GM19324 (cell line): ENCODE results near the gene YES1.
A peak's percentile ranks its signal among the peaks of the same experiment; 100 is the strongest.
"Not testable (repeated sequence)": the region's sequence is repeated elsewhere in the genome, so short reads cannot be mapped to it uniquely, and the experiment has no call there.

ENCODE experiments used
- ATAC-seq: cut with Tn5 transposase; IDR thresholded peaks from one replicate; pipeline ENCODE4 v1.9.1; 2021; ENCODE audit warnings: mild to moderate bottlenecking, moderate library complexity; ENCODE audit not compliant: unreplicated experiment, low FRiP score

The YES1 gene

DNA sequence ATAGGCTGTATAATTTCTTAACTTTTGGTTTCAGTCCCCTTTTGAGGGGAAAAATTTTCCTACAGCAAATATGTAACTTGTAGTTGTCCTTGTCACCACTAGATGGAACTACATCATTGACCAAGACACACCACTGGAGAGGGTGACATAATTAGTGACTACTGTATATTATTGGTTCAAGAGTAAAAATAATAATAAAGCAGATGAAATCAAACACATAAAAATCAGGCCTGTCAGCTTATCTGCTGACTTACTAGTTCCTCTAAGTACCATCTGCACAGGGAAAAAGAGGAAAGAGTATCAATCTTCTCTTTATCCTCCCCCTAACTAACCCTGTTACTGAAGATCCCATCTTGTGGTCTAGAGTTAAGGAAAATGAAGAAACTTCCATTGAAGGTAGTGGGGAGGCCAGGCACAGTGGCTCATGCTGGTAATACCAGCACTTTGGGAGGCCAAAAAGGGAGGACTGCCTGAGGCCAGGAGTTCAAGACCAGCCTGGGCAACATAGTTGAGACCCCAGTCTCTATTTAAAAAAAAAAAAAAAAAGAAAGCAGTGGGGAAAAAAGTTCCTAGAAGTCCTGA lies 70.0 kb downstream of the YES1 start:
- ATAC-seq, result no peak

DNA sequence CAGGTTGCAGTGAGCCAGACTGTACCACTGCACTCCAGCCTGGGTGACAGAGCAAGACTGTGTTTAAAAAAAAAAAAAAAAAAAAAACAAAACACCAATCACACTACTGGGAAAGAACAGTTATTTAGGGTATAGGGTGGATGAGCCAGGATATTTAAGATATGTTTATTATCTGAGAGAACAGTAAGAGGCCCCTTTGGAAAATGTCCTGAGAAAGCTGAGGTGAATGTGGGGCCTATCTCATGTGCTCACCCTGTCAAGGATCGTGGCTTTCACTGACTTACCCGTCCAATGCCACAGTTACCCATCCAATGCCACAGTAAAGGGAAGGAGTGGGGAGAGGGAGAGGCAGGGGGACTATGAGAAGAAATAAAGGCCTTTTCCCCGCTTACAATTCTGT lies 79.7 kb downstream of the YES1 start:
- ATAC-seq, result no peak

DNA sequence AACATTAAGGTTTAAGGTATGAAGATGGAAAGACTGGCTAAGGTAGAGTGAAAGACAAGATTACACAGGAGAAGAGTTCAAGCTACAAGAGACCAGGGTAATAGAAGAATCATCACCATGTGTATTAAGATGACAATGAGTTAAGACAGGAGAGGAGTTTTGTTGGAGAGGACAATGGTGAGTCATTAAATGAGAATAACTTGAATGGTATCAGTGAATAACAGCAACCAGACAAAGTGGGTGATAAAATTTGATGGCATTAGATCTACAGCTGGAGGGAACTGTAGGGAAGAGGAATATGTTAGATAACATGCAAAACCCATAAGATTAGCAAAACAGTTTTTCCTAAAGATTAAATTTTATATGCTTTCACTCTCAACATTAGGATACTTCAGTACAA lies 80.9 kb downstream of the YES1 start:
- no peak for ATAC-seq

DNA sequence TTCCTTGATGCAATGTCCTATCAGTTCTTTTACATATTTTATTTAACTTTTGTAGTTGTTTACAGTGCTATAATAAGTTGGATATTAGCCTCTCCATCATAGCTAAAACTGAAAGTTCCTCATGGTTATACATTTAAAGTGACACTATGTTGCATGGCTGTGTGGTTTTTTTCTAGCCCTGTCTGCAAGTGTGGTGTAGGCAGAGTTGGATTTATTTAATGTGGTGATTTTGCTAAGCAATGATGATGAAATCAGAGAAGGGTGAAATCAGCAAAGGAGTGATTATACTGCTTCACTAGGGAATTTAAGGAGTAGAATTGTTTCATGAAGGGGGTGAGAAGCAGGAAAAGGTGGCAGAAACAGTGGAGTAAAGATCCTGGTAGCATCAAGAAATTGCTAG lies 81.3 kb downstream of the YES1 start:
- ATAC-seq, result no peak

DNA sequence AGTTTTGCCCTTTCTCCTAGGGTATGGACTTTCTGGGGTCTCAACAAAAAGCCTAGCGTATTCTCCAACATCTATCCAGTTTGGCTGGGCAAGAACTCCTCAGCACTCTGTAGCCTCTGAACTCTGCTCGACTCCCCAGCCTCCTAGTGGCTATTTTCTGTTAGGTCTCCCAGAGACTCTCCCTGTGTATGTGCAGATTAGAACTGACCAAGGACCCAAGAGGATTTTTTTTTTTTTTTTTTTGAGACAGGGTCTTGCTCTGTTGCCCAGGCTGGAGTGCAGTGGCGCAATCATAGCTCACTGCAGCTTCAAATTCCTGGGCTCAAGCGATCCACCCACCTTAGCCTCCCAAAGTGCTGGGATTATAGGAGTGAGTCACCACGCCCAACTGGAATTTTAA lies 81.9 kb downstream of the YES1 start:
- not testable (repeated sequence) for ATAC-seq

DNA sequence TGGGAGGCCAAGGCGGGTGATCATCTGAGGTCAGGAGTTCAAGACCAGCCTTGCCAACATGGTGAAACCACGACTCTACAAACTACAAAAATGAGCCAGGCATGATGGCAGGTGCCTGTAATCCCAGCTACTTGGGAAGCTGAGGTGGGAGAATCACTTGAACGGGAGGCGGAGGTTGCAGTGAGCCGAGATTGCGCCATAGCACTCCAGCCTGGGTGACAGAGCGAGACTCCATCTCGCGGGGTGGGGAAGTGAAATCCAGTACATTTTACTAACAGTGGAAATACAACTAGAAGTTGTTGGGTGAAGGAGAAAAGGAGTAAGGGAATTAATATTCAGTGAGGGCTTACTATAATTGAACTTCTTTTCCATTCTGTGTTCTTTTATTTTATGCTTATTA lies 86.4 kb downstream of the YES1 start:
- ATAC-seq, result no peak

DNA sequence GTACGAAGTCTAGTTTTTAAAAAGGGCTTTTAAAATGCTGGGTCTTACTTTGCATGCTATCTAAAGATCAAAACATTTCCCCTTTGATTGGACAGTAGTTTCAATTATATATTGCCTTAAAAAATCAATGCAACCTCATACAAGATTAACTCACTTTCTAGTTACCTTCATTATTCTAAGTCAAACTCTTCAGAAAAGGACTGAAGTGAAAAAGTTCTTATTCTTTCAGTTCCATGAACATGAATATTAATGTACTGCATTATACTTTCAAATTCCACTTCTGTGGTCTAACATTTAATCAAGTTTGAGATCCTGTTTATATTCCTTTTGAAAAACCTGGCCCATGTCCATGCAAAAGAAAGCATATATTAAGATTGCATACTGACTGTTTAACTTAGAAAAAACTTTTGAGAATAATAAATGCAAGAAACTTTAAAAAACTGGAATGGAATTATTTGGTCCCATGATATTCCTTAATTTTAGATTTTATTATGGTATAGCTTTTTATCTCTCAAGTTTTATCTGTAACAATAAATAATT lies 88.4 kb downstream of the YES1 start:
- ATAC-seq, result no peak

DNA sequence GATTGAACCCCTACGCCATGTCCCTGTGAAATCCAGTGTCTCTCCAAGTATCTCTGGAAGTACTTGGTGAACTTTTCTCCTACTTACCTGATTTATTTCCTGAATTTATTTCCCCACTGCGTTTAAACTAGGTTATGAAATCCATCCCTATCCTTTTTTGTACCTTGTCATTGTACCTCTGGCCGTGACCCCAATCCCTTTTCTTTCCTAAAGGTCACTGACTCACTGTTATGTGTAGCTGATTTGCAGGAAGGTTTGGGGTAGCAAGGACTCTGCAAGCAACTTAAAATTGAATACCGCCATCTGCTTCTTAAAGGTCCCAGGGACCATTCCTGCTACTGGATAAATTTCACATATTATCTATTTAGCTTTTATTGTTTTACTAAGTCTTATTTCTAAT lies 95.0 kb downstream of the YES1 start:
- no peak for ATAC-seq

DNA sequence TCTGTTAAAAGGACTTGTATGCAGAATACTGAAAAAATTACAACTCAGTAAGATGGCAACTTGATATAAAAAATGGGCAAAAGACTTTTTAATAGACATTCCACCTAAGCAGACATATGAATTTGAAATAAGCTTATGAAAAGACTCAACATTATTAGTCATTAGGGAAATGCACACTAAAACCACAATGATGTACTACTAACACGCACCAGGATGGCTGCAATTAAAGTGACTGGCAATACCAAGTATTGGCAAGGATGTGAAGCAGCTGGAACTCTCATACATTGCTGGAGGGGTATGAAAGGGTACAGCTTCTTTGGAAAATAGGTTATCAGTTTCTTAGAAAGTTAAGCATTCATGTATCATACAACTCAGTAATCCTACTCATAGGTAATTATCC lies 96.4 kb downstream of the YES1 start:
- no peak for ATAC-seq

DNA sequence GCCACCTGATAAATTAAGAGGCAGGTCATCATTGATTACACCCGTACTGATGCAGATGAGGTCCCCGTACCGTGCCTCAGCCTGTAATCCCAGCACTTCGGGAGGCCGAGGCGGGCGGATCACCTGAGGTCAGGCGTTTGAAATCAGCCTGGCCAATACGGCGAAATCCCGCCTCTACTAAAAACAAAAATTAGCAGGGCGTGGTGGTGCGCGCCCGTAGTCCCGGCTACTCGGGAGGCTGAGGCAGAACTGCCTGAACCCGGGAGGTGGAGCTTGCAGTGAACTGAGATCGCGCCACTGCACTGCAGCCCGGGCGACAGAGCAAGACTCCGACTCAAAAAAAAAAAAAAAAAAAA lies 98.9 kb downstream of the YES1 start:
- no peak for ATAC-seq

DNA sequence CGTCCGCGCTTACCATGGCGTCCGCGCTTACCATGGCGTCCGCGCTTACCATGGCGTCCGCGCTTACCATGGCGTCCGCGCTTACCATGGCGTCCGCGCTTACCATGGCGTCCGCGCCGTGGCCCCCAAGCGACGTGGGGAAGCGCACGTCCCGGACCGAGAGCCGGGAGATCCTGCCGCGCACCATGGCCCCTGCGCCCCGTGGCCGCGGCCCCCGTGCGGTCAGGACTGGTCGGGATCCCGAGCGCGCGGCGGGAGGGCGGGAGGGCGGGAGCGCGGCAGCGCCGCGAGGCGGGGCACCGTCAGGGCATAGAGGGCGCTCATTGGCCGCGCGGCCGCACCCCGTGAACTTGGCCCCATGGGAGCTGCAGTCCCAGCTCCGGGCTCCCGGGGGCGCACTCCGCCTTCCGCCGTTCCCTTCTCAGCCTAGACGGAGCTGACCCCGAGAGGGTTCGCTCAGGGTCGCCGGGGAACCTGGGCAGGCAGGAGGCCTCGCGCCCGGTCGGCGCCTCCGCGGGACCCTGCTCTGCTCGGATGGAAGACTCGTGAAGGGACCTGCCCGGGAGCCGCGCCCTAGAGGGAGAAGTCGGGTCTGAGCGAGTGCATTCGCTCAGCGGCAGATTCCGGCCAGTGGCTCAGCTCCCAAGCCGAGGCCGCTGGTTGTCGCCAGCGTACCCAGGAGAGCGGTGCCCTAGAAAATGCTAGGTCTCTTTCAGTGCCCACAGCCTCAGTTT lies 99.5 kb downstream of the YES1 start, which contains the start of gene ENOSF1:
ENOSF1 (minus strand) TSS at position 230 of the 734 bp plus-strand sequence; CDS start at position 187, 43 bp downstream.
- peak; percentile 81 for ATAC-seq

DNA sequence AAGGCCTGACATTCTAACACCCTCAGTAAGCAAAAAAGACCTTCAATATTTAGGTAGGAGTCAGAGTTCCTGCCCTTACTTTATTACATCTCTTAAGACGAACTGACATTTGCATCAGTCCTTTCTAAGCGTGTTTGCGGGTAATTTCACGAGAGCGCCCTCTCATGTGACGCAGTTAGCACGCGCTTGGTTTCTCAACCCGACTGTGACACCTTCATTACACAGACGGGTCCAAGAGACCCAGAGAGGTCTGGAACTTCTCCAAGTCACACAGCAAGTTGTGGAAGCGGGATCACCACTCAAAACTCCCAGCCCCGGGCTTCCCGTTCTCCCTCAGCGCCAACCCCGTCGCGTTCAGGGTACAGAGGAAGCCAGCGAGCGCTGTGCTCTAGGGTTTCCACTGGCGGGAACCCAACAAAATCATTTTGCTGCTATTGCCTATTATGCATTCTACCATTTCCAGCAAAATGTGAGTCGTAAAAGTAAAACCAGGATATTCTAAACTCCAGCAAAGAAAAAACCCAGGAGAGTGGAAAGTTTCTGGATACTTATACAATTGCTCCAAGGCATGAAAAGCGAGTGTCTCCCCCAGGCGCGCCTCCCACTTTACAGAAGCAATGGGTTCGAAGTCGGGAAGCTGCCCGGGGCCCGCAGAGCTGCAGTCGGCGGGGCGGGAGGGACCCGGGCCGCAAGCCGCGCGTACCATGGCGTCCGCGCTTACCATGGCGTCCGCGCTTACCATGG lies 100.2 kb downstream of the YES1 start:
- peak; percentile 71 for ATAC-seq

DNA sequence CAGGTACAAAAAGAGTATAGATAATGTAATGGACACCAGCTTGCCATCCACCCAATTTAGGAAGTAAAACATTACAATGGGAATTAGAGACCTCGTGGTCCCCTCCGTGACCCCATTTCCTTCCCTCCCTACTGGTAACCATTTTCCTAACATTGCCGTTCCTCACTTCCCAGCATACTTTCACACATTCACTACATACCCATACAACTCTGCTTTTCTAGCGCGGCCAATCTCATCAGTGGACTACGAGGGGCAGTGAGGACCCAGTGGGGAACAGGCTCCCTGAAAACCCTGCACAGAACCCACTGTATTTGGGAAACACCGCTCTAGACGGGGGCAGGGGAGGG lies 100.8 kb downstream of the YES1 start:
- peak; percentile 4 for ATAC-seq

DNA sequence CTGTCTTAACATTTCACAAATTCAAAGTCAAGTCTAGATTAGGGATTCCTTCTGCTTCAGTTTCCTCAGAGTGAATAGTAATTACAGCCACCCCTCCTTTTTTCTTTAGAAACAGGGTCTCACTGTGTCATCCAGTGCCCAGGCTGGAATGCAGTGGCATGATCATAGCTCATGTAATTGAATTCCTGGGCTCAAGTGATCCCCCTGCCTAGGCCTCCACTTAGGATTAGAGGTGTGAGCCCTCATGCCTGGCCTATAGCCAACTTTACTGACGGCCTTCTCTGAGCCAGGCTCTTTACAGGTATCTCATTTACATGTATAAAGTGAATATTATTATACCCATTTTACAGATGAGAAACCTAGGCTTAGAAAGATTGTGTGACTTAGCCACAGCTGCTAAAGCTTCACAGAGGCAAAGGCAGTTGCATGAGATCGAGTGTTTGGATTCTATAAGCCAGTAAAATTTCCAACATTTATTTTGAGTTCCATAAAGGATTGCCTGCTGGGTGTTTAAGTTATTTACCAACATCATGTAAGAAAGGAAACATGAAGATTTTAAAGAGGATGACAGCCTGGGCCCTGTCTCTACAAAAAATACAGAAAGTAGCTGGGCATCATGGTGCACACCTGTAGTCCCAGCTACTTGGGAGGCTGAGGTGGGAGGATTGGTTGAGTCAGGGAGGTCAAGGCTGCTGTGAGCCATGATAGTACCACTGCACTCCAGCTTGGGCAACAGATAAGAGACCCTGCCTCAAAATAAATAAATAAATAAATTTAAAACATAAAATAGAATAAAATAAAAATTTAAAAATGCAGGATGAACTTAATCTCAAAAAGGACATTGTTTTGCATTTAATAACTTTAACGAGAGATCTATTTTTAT lies 101.4 kb downstream of the YES1 start:
- ATAC-seq, result no peak

DNA sequence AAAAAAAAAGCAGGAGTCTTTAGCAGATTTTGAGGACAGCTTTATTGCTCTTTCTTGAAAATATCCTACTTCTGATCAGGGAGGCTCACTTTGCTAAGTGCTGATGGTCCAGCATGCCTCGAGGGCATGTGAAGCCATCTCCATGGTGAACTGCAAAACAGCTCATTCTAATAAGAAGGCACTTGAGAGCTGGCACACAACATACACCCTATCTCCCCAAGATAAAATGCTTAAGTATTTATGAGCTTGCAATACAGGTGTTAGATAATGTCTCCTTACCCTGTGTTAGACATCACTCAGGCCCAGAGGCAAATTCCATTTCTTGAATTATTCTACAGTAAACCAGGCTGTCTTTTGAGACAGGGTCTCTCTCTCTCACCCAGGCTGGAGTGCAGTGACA lies 102.3 kb downstream of the YES1 start:
- no peak for ATAC-seq

DNA sequence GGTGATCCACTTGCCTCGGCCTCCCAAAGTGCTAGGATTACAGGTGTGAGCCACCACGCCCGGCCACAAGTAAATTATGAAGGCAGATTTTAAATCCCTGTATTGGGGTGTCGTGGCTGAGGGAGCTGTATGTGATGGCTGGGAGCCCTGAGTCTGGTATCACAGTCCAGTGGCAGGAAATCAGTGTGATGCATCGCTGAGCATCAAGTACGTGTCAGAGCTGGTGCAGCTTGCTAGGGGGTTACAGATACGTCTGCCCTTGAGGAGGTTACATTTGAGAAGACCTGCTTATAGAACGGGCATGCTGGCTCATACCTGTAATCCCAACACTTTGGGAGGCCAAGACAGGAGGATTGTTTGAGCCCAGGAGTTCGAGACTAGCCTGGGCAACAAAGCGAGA lies 103.9 kb downstream of the YES1 start:
- ATAC-seq, result no peak

DNA sequence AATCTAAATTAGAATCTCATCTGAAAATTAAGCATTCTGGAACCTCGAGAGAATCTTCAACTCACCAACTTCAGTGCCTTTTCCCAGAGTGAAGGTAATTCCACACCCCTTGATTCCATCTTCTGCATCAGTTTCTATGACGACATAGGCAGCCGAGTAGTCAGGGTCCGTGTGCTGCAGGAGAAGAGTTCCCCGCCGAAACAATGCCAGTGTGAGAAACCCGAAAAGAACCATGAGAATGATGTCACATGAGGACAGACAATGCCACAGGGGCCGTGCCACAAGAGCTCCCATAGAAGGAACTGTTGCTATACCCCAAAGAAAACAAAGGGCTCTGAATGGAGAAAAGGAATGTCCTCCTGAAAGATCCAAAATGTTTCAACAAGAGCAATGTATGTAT lies 105.6 kb downstream of the YES1 start:
- no peak for ATAC-seq

DNA sequence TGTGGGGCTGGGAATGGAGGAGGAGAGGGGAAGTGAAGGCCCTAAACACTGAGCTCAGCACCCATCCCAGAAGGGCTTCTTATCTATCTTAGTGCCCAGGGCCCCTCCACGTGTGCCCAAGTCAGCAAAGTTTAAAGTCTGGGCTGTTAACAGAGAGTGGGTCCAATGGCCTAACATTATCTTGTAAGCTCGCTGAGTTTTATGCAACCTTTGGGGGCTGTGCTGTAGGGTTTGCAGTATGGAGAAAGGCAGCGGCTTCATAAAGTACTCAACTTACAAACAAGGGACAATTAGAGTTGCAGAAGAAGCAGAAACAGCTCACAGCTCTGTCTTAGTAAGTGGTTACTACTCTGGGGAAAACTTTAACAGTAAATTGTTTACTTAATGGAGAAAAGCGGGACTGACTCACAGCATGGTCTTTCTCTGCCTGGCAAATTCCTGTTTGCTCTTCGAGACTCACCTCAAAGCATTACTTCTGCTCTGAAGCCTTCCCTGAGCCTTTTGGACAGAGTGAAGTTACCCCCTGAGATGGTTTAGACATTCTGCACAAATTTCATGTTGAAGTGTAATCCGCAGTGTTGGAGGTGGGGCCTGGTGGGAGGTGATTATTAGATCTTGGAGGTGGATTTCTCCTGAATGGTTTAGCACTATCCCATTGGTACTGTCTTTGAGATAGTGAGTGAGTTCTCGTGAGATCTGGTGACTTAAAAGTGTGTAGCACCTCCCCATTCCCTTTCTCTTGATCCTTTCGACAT lies 108.7 kb downstream of the YES1 start:
- ATAC-seq, result no peak

DNA sequence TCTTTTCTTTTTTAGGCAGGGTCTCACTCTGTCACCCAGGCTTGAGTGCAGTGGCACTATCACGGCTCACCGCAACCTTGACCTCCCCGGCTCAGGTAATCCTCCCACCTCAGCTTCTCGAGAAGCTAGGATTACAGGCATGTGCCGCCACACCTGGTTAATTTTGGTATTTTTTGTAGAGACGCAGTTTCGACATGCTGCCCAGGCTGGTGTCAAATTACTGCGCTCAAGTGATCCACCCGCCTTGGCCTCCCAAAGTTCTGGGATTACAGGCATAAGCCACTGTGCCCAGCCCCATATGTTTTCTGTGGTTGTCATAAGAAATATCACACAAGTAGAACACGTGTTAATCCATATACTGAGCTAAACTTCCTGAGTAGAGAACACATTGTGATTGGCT lies 114.2 kb downstream of the YES1 start:
- ATAC-seq, result no peak

DNA sequence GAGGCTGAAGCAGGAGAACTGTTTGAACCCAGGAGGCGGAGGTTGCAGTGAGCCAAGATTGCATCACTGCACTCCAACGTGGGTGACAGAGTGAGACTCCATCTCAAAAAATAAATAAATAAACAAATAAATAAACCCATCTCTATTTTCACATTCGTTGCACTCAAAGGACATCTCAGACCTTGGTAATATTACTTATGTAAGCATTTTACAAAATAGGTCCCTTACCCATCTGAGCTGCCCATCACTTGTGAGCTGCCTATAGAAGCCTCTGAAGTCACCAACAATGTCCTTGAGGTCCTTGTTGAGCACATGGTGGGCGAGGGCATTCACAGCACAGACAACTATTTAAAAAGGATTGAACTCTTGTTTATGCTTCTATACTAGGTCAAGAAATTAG lies 115.0 kb downstream of the YES1 start:
- ATAC-seq, result no peak
